SK-N-SH (cell line): ENCODE measurements around the gene SAMD5. TPM values are rescaled to one million over a fixed set of nuclear protein-coding genes. Genes with fewer than 3 reads are reported as not detected.

ENCODE experiments used
- CTCF ChIA-PET: fragments of 300-600, 350-600 bp; formaldehyde crosslinking; extraction: SDS; loops from one replicate; lab custom pipeline; 2021; lab: Yijun Ruan, JAX
- POLR2A ChIA-PET: fragments of 350-600 bp; sonication (Branson Sonifier 250); formaldehyde crosslinking; extraction: SDS; loops from one replicate; lab custom pipeline; 2020; ENCODE audit warnings: antibody characterized with exemption, inconsistent platforms; lab: Yijun Ruan, JAX
- DNase-seq: peaks from one replicate; pipeline ENCODE4 v3.0.0; 2012
- H2AFZ ChIP-seq: fragments of 200-600 bp; sonication (generic); 2 replicates; pipeline ENCODE4 v1.8.1; 2016; ENCODE audit warnings: antibody characterized with exemption, mild to moderate bottlenecking, low read depth
- H3F3A ChIP-seq: fragments of 200-600 bp; sonication (generic); replicated peaks from 2 replicates; pipeline ENCODE3; 2016; ENCODE audit warnings: antibody characterized with exemption, mild to moderate bottlenecking; ENCODE audit not compliant: insufficient read depth
- H3K27ac ChIP-seq, 2 experiments: fragments of 200-500 bp in 1 of 2; fragments of 200-600 bp in 1 of 2; sonication (Bioruptor generic) in 1 of 2; sonication (generic), shearing (Covaris generic) in 1 of 2; 2 replicates each; pipeline versions ENCODE4 v1.5.1 to v1.6.1; 2014 to 2016; ENCODE audit warnings: low read depth in 2 of 2, inconsistent platforms in 1 of 2, low read length in 1 of 2, mild to moderate bottlenecking in 1 of 2, mixed read lengths in 1 of 2
- H3K27me3 ChIP-seq: fragments of 200-600 bp; sonication (generic), shearing (Covaris generic); 2 replicates; pipeline ENCODE4 v1.6.1; 2016; ENCODE audit warnings: mixed run types; ENCODE audit not compliant: insufficient read depth
- H3K36me3 ChIP-seq, 2 experiments: fragments of 200-500 bp in 1 of 2; fragments of 200-600 bp in 1 of 2; sonication (Bioruptor generic) in 1 of 2; sonication (generic) in 1 of 2; replicated peaks in 1 of 2; 2 replicates each; pipeline versions ENCODE3 to v1.5.1; 2014 to 2016; ENCODE audit warnings: low read length in 1 of 2, mild to moderate bottlenecking in 1 of 2; ENCODE audit not compliant: insufficient read depth in 2 of 2, control insufficient read depth in 1 of 2
- H3K4me1 ChIP-seq, 2 experiments: fragments of 200-500 bp in 1 of 2; fragments of 200-600 bp in 1 of 2; sonication (Bioruptor generic) in 1 of 2; sonication (generic), shearing (Covaris generic) in 1 of 2; 2 replicates each; pipeline versions ENCODE4 v1.5.1 to v1.6.1; 2014 to 2016; ENCODE audit warnings: low read depth in 1 of 2, low read length in 1 of 2, mixed run types in 1 of 2; ENCODE audit not compliant: insufficient read depth in 2 of 2, control insufficient read depth in 1 of 2
- H3K4me2 ChIP-seq: fragments of 200-600 bp; sonication (generic), shearing (Covaris generic); 2 replicates; pipeline ENCODE4 v1.6.1; 2017; ENCODE audit warnings: mixed run types
- H3K4me3 ChIP-seq, 2 experiments: fragments of 200-500 bp in 1 of 2; fragments of 200-600 bp in 1 of 2; sonication (Bioruptor generic) in 1 of 2; sonication (generic), shearing (Covaris generic) in 1 of 2; 2 replicates each; pipeline versions ENCODE4 v1.5.1 to v1.8.1; 2014 to 2016; ENCODE audit warnings: low read depth in 2 of 2, inconsistent platforms in 1 of 2, low read length in 1 of 2, mild to moderate bottlenecking in 1 of 2, mixed read lengths in 1 of 2, moderate library complexity in 1 of 2
- H3K79me2 ChIP-seq: fragments of 200-600 bp; sonication (generic); 2 replicates; pipeline ENCODE4 v1.8.1; 2017; ENCODE audit warnings: mild to moderate bottlenecking; ENCODE audit not compliant: insufficient read depth
- H3K9ac ChIP-seq: fragments of 200-600 bp; sonication (generic); 2 replicates; pipeline ENCODE4 v1.6.1; 2017; ENCODE audit warnings: mixed run types
- H3K9me2 ChIP-seq: fragments of 200-600 bp; sonication (generic); 2 replicates; pipeline ENCODE4 v1.6.1; 2017; ENCODE audit warnings: mixed run types
- H3K9me3 ChIP-seq: fragments of 200-600 bp; sonication (generic); 2 replicates; pipeline ENCODE4 v1.6.1; 2017; ENCODE audit warnings: mixed run types, mild to moderate bottlenecking, moderate library complexity
- H4K20me1 ChIP-seq: fragments of 200-600 bp; sonication (generic); 2 replicates; pipeline ENCODE4 v1.6.1; 2017; ENCODE audit warnings: mild to moderate bottlenecking, mixed run types; ENCODE audit not compliant: insufficient read depth
- FOXJ3 ChIP-seq: sonication (generic); formaldehyde crosslinking; IDR thresholded peaks from 2 replicates; pipeline ENCODE4 v1.5.1; 2020; ENCODE audit warnings: mild to moderate bottlenecking, missing genetic modification reagents
- IRF3 ChIP-seq: fragments of 150-350 bp; IDR thresholded peaks from 2 replicates; pipeline ENCODE4 v1.6.1; 2016; ENCODE audit warnings: mild to moderate bottlenecking, low read depth, low read length
- MAX ChIP-seq: IDR thresholded peaks from 2 replicates; pipeline ENCODE4 v1.4.0; 2012; ENCODE audit warnings: low read depth
- MXI1 ChIP-seq: IDR thresholded peaks from 2 replicates; pipeline ENCODE4 v1.6.1; 2012; ENCODE audit warnings: mild to moderate bottlenecking, low read depth, low read length, improper control_type of control experiment
- NFIC ChIP-seq: IDR thresholded peaks from 2 replicates; pipeline ENCODE4 v1.4.0; 2012; ENCODE audit warnings: borderline replicate concordance
- PBX3 ChIP-seq: IDR thresholded peaks from 2 replicates; pipeline ENCODE4; 2012
- POLR2AphosphoS5 ChIP-seq: IDR thresholded peaks from 2 replicates; pipeline ENCODE4 v1.6.1; 2012; ENCODE audit warnings: low read depth, low read length
- RAD21 ChIP-seq: IDR thresholded peaks from 2 replicates; pipeline ENCODE4 v1.6.1; 2012; ENCODE audit warnings: mild to moderate bottlenecking, low read length
- REST ChIP-seq: IDR thresholded peaks from 2 replicates; pipeline ENCODE4 v1.6.1; 2012; ENCODE audit warnings: mild to moderate bottlenecking, low read depth, low read length, moderate library complexity
- SMC3 ChIP-seq: IDR thresholded peaks from 2 replicates; pipeline ENCODE4 v1.6.1; 2012; ENCODE audit warnings: low read depth, low read length, improper control_type of control experiment
- TCF12 ChIP-seq: IDR thresholded peaks from 2 replicates; pipeline ENCODE4 v1.4.0; 2012
- TEAD4 ChIP-seq: IDR thresholded peaks from 2 replicates; pipeline ENCODE4 v1.4.0; 2012; ENCODE audit warnings: mild to moderate bottlenecking, borderline replicate concordance; ENCODE audit not compliant: insufficient read depth
- USF1 ChIP-seq: IDR thresholded peaks from 2 replicates; pipeline ENCODE4 v1.4.0; 2012; ENCODE audit warnings: low read depth, borderline replicate concordance
- USF2 ChIP-seq: fragments of 150-350 bp; IDR thresholded peaks from 2 replicates; pipeline ENCODE4 v1.6.1; 2017; ENCODE audit warnings: antibody characterized with exemption, low read length, low read depth, borderline replicate concordance
- ZBTB33 ChIP-seq: IDR thresholded peaks from 2 replicates; pipeline ENCODE4 v1.4.0; 2012; ENCODE audit warnings: low read depth, borderline replicate concordance
- WGBS: methylation state at CpG from one replicate; pipeline ENCODE4 v1.1.6; 2017; ENCODE audit warnings: low lambda C conversion rate; 5-methylcytosine and 5-hydroxymethylcytosine counted together
- polyA plus RNA-seq, 3 experiments: library from polyadenylated mRNA; depleted of rRNA; stranded (reverse); fragments of >200 nt; gene quantifications; 2 replicates each; pipeline ENCODE4 v1.2.3, GENCODE V29; 2012

Gene SAMD5
- polyA plus RNA-seq, 1 of the 3 experiments (the other 2 are of a cell fraction) = not detected

- H3K4me3 ChIP-seq = no peak overlapping the region
- no peaks in the 10 kb centered on the region for H4K20me1 ChIP-seq
- no peaks in the 10 kb centered on the region for H3K9me2 ChIP-seq
- H3K27ac ChIP-seq = no peak overlapping the region
- H3K27me3 ChIP-seq = no peaks in the 10 kb centered on the region
- no peak for TF ChIP-seq NFIC
- TF ChIP-seq IRF3 = no peak
- no peak for TF ChIP-seq POLR2AphosphoS5
- TF ChIP-seq TEAD4 = no peak
- no peak for TF ChIP-seq FOXJ3 (CRISPR knock-in tag)
- no peak for TF ChIP-seq PBX3
- no peak for TF ChIP-seq MXI1
- TF ChIP-seq REST = no peak
- TF ChIP-seq USF2 = no peak
- TF ChIP-seq ZBTB33 = no peak
- TF ChIP-seq USF1 = no peak
- TF ChIP-seq RAD21 = no peak
- TF ChIP-seq TCF12 = no peak
- TF ChIP-seq MAX = no peak
- no peak for TF ChIP-seq SMC3
- no peak for DNase-seq
- no peaks in the 10 kb centered on the region for H3K4me1 ChIP-seq
- no peaks in the 10 kb centered on the region for H3K79me2 ChIP-seq
- H3F3A ChIP-seq = no peaks in the 10 kb centered on the region
- H3K9ac ChIP-seq = no peak overlapping the region
- H3K9me3 ChIP-seq = no peaks in the 10 kb centered on the region
- no peak overlapping the region for H2AFZ ChIP-seq
- no peaks in the 10 kb centered on the region for H3K36me3 ChIP-seq
- H3K4me2 ChIP-seq = no peak overlapping the region
- CTCF ChIA-PET = no interaction called here
- POLR2A ChIA-PET = no interaction called here
- WGBS = 33% methylated on average over 6 of the region's 6 CpGs
These were observed 110.4 kb downstream of the SAMD5 start for GRCh38 chr6:147618927-147619326.
